ENCODE measurements around the gene GNAI2. TPM values are rescaled to one million over a fixed set of nuclear protein-coding genes. Genes with fewer than 3 reads are reported as not detected.
A peak's percentile ranks its signal among the peaks of the same experiment; 100 is the strongest.
"Not testable (repeated sequence)": the region's sequence is repeated elsewhere in the genome, so short reads cannot be mapped to it uniquely, and the experiment has no call there.

The GNAI2 gene
- total RNA-seq, 2 donors from 2014 or later: 283 to 392 TPM

DNA sequence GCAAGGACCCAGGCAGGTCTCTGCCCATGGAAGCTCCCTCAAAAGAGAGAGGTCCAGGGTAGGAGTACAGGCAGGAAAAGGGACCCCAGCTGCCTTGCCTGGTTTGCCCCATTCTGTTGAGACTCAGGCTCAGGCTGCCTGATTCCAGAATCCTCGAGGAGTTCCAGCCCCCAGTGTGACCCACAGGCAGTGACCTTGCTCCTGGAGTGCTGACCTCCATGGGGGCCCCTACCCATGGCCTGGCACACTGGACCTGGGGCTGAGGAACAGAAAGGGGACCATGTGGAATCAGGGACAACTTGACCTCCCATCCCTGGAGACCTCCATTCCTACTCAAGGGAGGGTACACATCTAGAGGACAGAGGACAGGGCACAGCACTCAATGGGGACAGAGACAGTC is 29.6 kb downstream of the GNAI2 start:
- Mint-ChIP-seq H3K9me3 (no peaks in the 10 kb centered on the region), H3K36me3 (ENCODE audit: low read depth) (no peaks in the 10 kb centered on the region), H3K27me3 (no peaks in the 10 kb centered on the region), H3K4me1 (no peaks in the 10 kb centered on the region), H3K27ac (no peak overlapping the region), H3K4me3 (no peak overlapping the region)
- no peak for ATAC-seq (replicated peaks)

GRCh38 chr3:50266017-50266416 is 30.0 kb downstream of the GNAI2 start:
- Mint-ChIP-seq H3K27ac (no peak overlapping the region), H3K36me3 (ENCODE audit: low read depth) (no peaks in the 10 kb centered on the region), H3K4me1 (no peaks in the 10 kb centered on the region), H3K27me3 (no peaks in the 10 kb centered on the region), H3K4me3 (no peak overlapping the region), H3K9me3 (no peaks in the 10 kb centered on the region)
- no peak for ATAC-seq (replicated peaks)

DNA sequence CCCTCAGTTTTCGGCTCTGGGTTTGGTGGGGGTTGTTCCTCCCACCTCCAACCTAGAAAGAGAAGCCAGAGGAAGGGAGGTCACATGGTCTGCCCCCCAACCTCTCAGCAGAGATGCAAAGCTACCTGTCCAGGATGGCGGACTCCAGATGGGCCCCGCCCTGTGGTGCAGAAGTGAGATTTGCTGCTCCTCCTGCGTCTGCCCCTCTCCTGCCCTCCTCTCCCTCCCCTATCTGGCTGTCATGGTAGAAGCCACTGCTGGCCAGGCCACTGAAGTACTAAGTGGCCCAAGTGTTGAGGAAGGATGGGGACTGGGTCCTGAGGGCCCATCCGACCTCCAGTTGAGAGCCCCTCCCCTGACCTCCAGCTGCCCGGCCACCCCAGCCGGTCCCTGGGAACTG is 30.8 kb downstream of the GNAI2 start:
- Mint-ChIP-seq H3K4me3 (no peak overlapping the region), H3K4me1 (no peaks in the 10 kb centered on the region), H3K9me3 (no peaks in the 10 kb centered on the region), H3K27ac (no peak overlapping the region), H3K36me3 (ENCODE audit: low read depth) (no peaks in the 10 kb centered on the region), H3K27me3 (no peaks in the 10 kb centered on the region)
- ATAC-seq (replicated peaks): no peak

- Mint-ChIP-seq H3K4me3 (no peak overlapping the region), H3K4me1 (no peaks in the 10 kb centered on the region), H3K36me3 (ENCODE audit: low read depth) (no peaks in the 10 kb centered on the region), H3K27ac (no peak overlapping the region), H3K9me3 (no peaks in the 10 kb centered on the region), H3K27me3 (no peaks in the 10 kb centered on the region)
- ATAC-seq (replicated peaks): no peak
Observed at GRCh38 chr3:50267280-50267913, 31.4 kb downstream of the GNAI2 start.

DNA sequence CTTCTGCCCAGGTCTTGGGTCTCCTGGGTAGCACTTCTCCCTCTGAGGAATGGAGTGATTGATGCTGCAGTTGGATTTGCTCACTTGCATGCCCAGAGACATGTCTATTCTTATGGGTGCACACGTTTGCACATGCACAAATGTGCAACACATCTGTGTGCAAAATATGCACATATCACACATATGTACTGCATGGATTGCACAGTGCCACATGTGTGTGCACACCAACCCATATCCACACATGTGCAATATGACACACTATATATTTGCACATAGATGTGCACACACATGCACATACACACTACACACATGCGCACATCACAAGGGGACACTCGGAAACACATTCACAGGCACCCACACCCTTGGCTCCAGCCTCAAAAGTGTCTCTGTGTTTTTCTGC is 32.3 kb downstream of the GNAI2 start:
- Mint-ChIP-seq H3K4me1 (peaks cover 4% of the 10 kb centered on the region), H3K27me3 (peaks cover 3% of the 10 kb centered on the region), H3K9me3 (no peaks in the 10 kb centered on the region), H3K36me3 (ENCODE audit: low read depth) (no peaks in the 10 kb centered on the region), H3K4me3 (no peak overlapping the region), H3K27ac (no peak overlapping the region)
- no peak for ATAC-seq (replicated peaks)

DNA sequence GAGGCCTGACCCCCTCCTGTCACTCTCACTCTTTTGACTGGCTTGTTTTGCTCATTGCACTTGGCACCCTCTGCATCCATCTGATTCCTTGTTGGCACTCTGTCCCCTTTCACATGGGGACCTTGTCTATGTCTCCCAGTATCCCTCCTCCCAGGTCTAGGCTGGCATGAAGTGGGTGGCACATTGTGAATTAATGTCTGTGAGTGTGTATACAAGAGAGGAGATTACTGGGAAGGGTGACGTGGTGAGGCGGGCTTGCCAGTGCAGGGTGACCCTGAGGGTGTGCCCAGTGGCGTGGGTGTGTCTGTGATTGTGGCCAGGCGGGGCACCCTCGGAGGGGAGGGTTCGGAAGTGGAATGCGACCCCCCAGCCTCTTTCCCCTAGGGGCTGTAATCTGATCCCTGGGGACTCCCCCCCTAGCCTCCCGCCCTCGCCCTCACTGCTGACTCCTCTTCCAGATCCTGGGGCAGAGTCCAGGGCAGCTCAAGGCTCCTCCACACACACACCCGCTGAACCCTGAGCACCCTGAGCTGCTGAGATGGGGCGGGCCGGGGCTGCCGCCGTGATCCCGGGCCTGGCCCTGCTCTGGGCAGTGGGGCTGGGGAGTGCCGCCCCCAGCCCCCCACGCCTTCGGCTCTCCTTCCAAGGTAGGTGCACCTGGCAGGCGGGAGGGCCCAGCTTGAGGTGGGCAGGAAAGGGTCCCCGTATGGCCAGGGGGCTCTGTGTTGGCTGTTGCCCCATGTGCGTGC is 32.9 kb downstream of the GNAI2 start, which contains the start of gene SEMA3B:
TSS of gene SEMA3B (plus strand) at position 445 of the 749 bp plus-strand sequence. CDS start at position 539, 94 bp downstream.
- ATAC-seq (replicated peaks): no peak
- Mint-ChIP-seq H3K36me3 (ENCODE audit: low read depth) (no peaks in the 10 kb centered on the region), H3K27ac (no peak within 1 kb of the TSS), H3K4me1 (peaks cover 4% of the 10 kb centered on the region), H3K9me3 (no peaks in the 10 kb centered on the region), H3K4me3 (no peak within 1 kb of the TSS), H3K27me3 (peaks cover 3% of the 10 kb centered on the region)

- H3K4me3 Mint-ChIP-seq: no peak overlapping the region
- H3K9me3 Mint-ChIP-seq: no peaks in the 10 kb centered on the region
- H3K27me3 Mint-ChIP-seq: peaks cover 9% of the 10 kb centered on the region
- ATAC-seq (replicated peaks): no peak
- H3K4me1 Mint-ChIP-seq: peaks cover 8% of the 10 kb centered on the region
- H3K36me3 Mint-ChIP-seq (ENCODE audit: low read depth): no peaks in the 10 kb centered on the region
- no peak overlapping the region for H3K27ac Mint-ChIP-seq
Observed at GRCh38 chr3:50269460-50269859, 33.5 kb downstream of the GNAI2 start.

DNA sequence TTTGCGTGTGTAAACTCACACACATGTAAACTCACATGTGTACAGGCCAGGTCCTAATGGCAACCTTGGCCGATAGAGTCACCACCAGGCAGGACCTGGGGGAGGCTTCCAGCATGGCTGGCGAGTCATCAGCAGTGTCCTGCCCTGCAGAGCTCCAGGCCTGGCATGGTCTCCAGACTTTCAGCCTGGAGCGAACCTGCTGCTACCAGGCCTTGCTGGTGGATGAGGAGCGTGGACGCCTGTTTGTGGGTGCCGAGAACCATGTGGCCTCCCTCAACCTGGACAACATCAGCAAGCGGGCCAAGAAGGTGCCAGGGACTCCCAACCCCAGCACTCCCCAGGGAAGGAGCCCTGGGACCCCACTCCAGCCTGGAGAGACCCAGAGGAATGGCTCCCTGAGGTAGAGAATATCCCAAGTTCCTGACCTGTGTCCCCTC is 34.0 kb downstream of the GNAI2 start:
- Mint-ChIP-seq H3K27ac (no peak overlapping the region), H3K4me1 (peaks cover 9% of the 10 kb centered on the region)

GRCh38 chr3:50270422-50271224 is 34.6 kb downstream of the GNAI2 start:
- Mint-ChIP-seq H3K27ac (no peak overlapping the region), H3K27me3 (peaks cover 17% of the 10 kb centered on the region), H3K9me3 (no peaks in the 10 kb centered on the region), H3K36me3 (ENCODE audit: low read depth) (no peaks in the 10 kb centered on the region), H3K4me3 (no peak overlapping the region), H3K4me1 (peaks cover 9% of the 10 kb centered on the region)
- no peak for ATAC-seq (replicated peaks)

More for the DNA sequence above, 34.0 kb downstream of the GNAI2 start:
- H3K36me3 Mint-ChIP-seq (ENCODE audit: low read depth): no peaks in the 10 kb centered on the region
- no peak for ATAC-seq (replicated peaks)
- H3K9me3 Mint-ChIP-seq: no peaks in the 10 kb centered on the region
- peaks cover 12% of the 10 kb centered on the region for H3K27me3 Mint-ChIP-seq
- H3K4me3 Mint-ChIP-seq: no peak overlapping the region

GRCh38 chr3:50271314-50271936 is 35.4 kb downstream of the GNAI2 start:
- Mint-ChIP-seq H3K4me1 (peaks cover 9% of the 10 kb centered on the region), H3K27ac (peak overlapping the region; percentile 37), H3K36me3 (ENCODE audit: low read depth) (no peaks in the 10 kb centered on the region), H3K4me3 (no peak overlapping the region), H3K27me3 (peaks cover 21% of the 10 kb centered on the region), H3K9me3 (no peaks in the 10 kb centered on the region)
- ATAC-seq (replicated peaks): no peak

DNA sequence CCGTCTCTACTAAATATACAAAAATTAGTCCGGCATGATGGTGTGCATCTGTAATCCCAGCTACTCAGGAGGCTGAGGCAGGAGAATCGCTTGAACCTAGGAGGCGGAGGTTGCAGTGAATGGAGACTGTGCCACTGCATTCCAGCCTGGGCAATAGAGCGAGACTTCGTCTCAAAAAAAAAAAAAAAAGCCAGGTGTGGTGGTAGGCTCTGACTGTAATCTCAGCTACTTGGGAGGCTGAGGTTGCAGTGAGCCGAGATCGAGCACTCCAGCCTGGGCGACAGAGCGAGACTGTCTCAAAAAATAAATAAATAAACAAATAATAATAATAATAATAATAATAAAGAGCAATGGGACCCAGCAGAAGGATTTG is 36.5 kb downstream of the GNAI2 start:
- not testable (repeated sequence) for H3K9me3 Mint-ChIP-seq; H3K36me3 Mint-ChIP-seq (ENCODE audit: low read depth); H3K4me1 Mint-ChIP-seq
- H3K27me3 Mint-ChIP-seq: peaks cover 21% of the 10 kb centered on the region
- peak; percentile 1 for ATAC-seq (replicated peaks)
- H3K4me3 Mint-ChIP-seq: peak overlapping the region; percentile 71
- H3K27ac Mint-ChIP-seq: peak overlapping the region; percentile 77

GRCh38 chr3:50272911-50273688 is 37.1 kb downstream of the GNAI2 start:
- peak overlapping the region; percentile 71 for H3K4me3 Mint-ChIP-seq
- peaks cover 9% of the 10 kb centered on the region for H3K4me1 Mint-ChIP-seq
- H3K36me3 Mint-ChIP-seq (ENCODE audit: low read depth): no peaks in the 10 kb centered on the region
- H3K27ac Mint-ChIP-seq: peak overlapping the region; percentile 77
- ATAC-seq (replicated peaks): peak; percentile 97
- no peaks in the 10 kb centered on the region for H3K9me3 Mint-ChIP-seq
- H3K27me3 Mint-ChIP-seq: peaks cover 21% of the 10 kb centered on the region

DNA sequence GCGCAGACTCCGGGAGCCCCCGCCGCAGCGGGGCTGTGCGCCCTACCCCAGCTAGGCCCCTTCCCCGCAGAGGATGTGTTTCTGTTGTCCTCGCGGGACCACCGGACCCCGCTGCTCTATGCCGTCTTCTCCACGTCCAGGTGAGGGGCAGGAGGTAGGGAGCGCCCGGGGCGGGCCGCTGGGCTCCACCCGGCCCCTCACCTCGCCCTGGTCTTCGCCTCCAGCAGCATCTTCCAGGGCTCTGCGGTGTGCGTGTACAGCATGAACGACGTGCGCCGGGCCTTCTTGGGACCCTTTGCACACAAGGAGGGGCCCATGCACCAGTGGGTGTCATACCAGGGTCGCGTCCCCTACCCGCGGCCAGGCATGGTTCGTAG is 37.7 kb downstream of the GNAI2 start:
- peaks cover 26% of the 10 kb centered on the region for H3K27me3 Mint-ChIP-seq
- no peak overlapping the region for H3K27ac Mint-ChIP-seq
- H3K36me3 Mint-ChIP-seq (ENCODE audit: low read depth): no peaks in the 10 kb centered on the region
- peak overlapping the region; percentile 60 for H3K4me3 Mint-ChIP-seq
- H3K4me1 Mint-ChIP-seq: peaks cover 9% of the 10 kb centered on the region
- no peaks in the 10 kb centered on the region for H3K9me3 Mint-ChIP-seq
- ATAC-seq (replicated peaks): no peak

Measured in activated T-helper 17 cell treated with anti-CD3 and anti-CD28 coated beads, Interleukin-2, amount 50 U/mL, for 72 hours (primary cell).